Islet of Langerhans (tissue), 1 donor: Measurements from ENCODE around the gene CAMK1D.

Experiments used
- FAIRE-seq: peaks from one replicate; lab custom pipeline; 2011; peaks lifted over from hg19 to GRCh38; lab: Jason Lieb, UNC

The CAMK1D gene

GRCh38 chr10:12828736-12829135 lies 479.4 kb downstream of the CAMK1D start:
- no peak for FAIRE-seq

GRCh38 chr10:12829831-12830390 lies 480.6 kb downstream of the CAMK1D start:
- no peak for FAIRE-seq

GRCh38 chr10:12832096-12832495 lies 482.7 kb downstream of the CAMK1D start:
- no peak for FAIRE-seq

GRCh38 chr10:12833451-12833850 lies 484.1 kb downstream of the CAMK1D start:
- FAIRE-seq = no peak

- no peak for FAIRE-seq
Observed at GRCh38 chr10:12834116-12834665, 484.8 kb downstream of the CAMK1D start.

- no peak for FAIRE-seq
Observed at GRCh38 chr10:12834721-12835120, 485.4 kb downstream of the CAMK1D start.

- FAIRE-seq = no peak
Observed at GRCh38 chr10:12835709-12836108, 486.4 kb downstream of the CAMK1D start.

GRCh38 chr10:12838366-12838765 lies 489.0 kb downstream of the CAMK1D start:
- no peak for FAIRE-seq

- FAIRE-seq = no peak
Observed at GRCh38 chr10:12838995-12839927, 489.9 kb downstream of the CAMK1D start.

GRCh38 chr10:12839941-12840611 lies 490.7 kb downstream of the CAMK1D start:
- FAIRE-seq = no peak

- FAIRE-seq = no peak
Observed at GRCh38 chr10:12841426-12841825, 492.1 kb downstream of the CAMK1D start.

- FAIRE-seq = no peak
Observed at GRCh38 chr10:12841826-12842225, 492.5 kb downstream of the CAMK1D start.

GRCh38 chr10:12842310-12842709 lies 493.0 kb downstream of the CAMK1D start:
- FAIRE-seq = no peak

- no peak for FAIRE-seq
Observed at GRCh38 chr10:12843296-12843945, 494.1 kb downstream of the CAMK1D start.

- FAIRE-seq = no peak
Observed at GRCh38 chr10:12844811-12845483, 495.6 kb downstream of the CAMK1D start.

- no peak for FAIRE-seq
Observed at GRCh38 chr10:12846718-12847117, 497.4 kb downstream of the CAMK1D start.

GRCh38 chr10:12847361-12847975 lies 498.1 kb downstream of the CAMK1D start:
- no peak for FAIRE-seq

- no peak for FAIRE-seq
Observed at GRCh38 chr10:12848439-12849173, 499.3 kb downstream of the CAMK1D start.

- no peak for FAIRE-seq
Observed at GRCh38 chr10:12849319-12850181, 500.2 kb downstream of the CAMK1D start.

- FAIRE-seq = no peak
Observed at GRCh38 chr10:12852687-12853086, 503.3 kb downstream of the CAMK1D start.
